Measurements from ENCODE around the gene INVS.
"Not testable (repeated sequence)": the region's sequence is repeated elsewhere in the genome, so short reads cannot be mapped to it uniquely, and the experiment has no call there.

INVS gene

DNA sequence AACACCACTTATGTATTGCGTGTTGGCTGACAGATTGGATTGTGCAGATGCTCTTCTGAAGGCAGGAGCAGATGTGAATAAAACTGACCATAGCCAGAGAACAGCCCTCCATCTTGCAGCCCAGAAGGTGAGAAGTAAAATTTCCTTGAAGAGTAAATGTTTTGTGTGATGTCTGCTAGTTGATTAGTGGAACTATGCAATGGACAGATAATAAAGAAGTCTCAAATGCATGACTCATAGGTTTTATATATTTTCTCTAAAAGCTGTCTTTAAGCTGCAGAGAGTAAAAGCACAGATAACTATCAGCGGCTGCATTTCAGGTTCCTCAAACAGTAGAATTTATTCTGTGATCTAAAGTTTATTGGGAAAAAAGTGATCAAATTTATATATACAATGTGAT, 27.4 kb downstream of the INVS start:
- H3K9me3 ChIP-seq (ENCODE audit: control insufficient read depth, low read length), result peaks cover 7% of the 10 kb centered on the region
- no peak overlapping the region for H3K9ac ChIP-seq (ENCODE audit: low read length)
- no peak for DNase-seq (ENCODE audit: low read depth)
- no peak overlapping the region for H3K4me3 ChIP-seq (ENCODE audit: low read length)
- no peaks in the 10 kb centered on the region for H3K27me3 ChIP-seq (replicated peaks; ENCODE audit: control insufficient read depth, insufficient read depth, low read length)
- H3K4me1 ChIP-seq (ENCODE audit: control insufficient read depth, insufficient read depth, low read length), result no peaks in the 10 kb centered on the region
- peaks cover 4% of the 10 kb centered on the region for H3K36me3 ChIP-seq (ENCODE audit: control insufficient read depth, insufficient read depth, low read length, severe bottlenecking)

DNA sequence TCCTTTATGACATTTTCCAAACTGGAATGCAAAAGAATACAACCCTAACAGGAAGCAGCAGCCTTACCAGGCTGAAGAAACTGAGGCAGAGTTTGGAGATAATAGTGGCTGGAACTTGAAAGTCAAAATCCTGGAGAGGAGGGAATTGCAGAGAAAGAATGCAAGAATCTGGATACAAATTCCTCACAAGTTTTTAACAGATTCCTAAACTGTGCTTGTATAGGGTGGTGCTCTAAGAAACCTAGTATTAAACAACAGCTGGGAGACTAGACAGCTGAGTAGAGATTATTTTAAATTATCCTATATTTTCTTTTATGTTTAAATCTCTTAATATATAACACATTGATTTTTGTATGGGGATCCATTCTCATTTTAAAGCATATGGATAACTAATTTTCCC, 30.7 kb downstream of the INVS start:
- Histone ChIP-seq H3K27me3 (replicated peaks; ENCODE audit: control insufficient read depth, insufficient read depth, low read length) (no peaks in the 10 kb centered on the region), H3K4me3 (ENCODE audit: low read length) (no peak overlapping the region), H3K9ac (ENCODE audit: low read length) (no peak overlapping the region), H3K9me3 (ENCODE audit: control insufficient read depth, low read length) (no peaks in the 10 kb centered on the region), H3K36me3 (ENCODE audit: control insufficient read depth, insufficient read depth, low read length, severe bottlenecking) (peaks cover 8% of the 10 kb centered on the region), H3K4me1 (ENCODE audit: control insufficient read depth, insufficient read depth, low read length) (no peaks in the 10 kb centered on the region)
- peak; percentile 34 for DNase-seq (ENCODE audit: low read depth)

DNA sequence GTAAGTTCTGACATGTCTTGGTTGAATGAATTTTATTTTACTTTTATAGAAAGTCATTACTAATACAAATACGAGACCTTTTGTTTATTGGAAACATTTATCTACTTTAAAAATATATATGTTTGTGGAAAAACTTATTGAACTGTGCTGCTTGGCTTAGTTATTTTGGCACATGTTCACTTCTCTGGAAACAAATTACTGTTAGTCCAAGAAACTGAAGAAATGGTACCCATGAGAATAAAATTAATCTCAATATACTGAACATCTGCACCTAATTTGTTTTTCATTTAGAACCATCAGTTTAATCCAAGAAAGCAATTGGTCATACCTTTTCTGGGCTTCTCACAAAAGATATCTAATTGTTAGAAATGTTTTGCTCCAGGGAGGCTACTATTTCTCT, 32.2 kb downstream of the INVS start:
- H3K4me3 ChIP-seq (ENCODE audit: low read length), result no peak overlapping the region
- no peaks in the 10 kb centered on the region for H3K9me3 ChIP-seq (ENCODE audit: control insufficient read depth, low read length)
- no peak overlapping the region for H3K9ac ChIP-seq (ENCODE audit: low read length)
- H3K27me3 ChIP-seq (replicated peaks; ENCODE audit: control insufficient read depth, insufficient read depth, low read length), result no peaks in the 10 kb centered on the region
- no peak for DNase-seq (ENCODE audit: low read depth)
- no peaks in the 10 kb centered on the region for H3K4me1 ChIP-seq (ENCODE audit: control insufficient read depth, insufficient read depth, low read length)
- peaks cover 8% of the 10 kb centered on the region for H3K36me3 ChIP-seq (ENCODE audit: control insufficient read depth, insufficient read depth, low read length, severe bottlenecking)

DNA sequence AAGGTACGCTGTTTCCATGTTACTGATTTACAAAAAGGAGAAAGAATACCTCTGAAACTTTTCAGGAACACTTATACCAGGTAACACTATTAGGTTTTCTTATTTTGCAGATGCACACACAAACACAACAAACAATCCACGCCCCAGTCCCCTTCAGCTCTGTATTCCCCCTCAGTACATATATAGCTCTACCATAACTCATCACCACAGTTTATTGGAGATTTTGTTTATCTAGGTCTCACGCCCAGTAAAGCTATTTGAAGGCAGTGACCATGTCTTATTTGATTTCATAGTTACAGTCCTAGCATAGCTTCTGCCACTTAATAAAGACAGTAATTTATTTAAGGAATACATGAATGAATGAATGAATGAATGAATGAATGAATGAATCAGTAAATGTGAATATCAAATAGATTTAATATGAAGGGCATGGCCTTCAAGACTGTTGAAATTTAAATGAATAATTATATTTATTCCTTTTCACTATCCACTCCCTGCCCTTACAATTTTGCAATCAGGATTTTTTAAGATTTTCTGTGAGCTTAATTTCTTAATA, 32.9 kb downstream of the INVS start:
- no peak for DNase-seq (ENCODE audit: low read depth)
- no peaks in the 10 kb centered on the region for H3K9me3 ChIP-seq (ENCODE audit: control insufficient read depth, low read length)
- peaks cover 8% of the 10 kb centered on the region for H3K36me3 ChIP-seq (ENCODE audit: control insufficient read depth, insufficient read depth, low read length, severe bottlenecking)

DNA sequence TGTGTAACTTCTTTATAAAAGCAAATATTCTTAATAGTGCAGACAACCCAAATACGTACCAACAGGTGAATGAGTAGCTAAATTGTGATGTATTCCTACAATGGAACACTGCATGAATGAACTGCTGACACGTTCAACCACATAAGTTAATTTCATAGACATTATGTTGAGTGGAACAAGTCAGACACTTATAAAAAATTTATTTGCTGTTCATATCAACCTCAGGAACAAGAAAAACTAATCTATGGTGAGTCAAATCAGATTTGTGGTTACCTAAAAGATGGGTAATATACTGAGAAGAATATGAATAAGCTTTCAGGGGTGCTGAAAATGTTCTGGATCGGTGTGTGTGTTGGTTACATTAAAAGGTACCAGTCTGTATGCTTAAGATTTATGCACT, 35.7 kb downstream of the INVS start:
- Histone ChIP-seq H3K9me3 (ENCODE audit: control insufficient read depth, low read length) (no peaks in the 10 kb centered on the region), H3K4me3 (ENCODE audit: low read length) (no peak overlapping the region), H3K36me3 (ENCODE audit: control insufficient read depth, insufficient read depth, low read length, severe bottlenecking) (peaks cover 8% of the 10 kb centered on the region), H3K4me1 (ENCODE audit: control insufficient read depth, insufficient read depth, low read length) (no peaks in the 10 kb centered on the region), H3K9ac (ENCODE audit: low read length) (no peak overlapping the region), H3K27me3 (replicated peaks; ENCODE audit: control insufficient read depth, insufficient read depth, low read length) (no peaks in the 10 kb centered on the region)
- DNase-seq (ENCODE audit: low read depth), result no peak

More for the DNA sequence above, 32.9 kb downstream of the INVS start:
- Histone ChIP-seq H3K4me3 (ENCODE audit: low read length) (no peak overlapping the region), H3K4me1 (ENCODE audit: control insufficient read depth, insufficient read depth, low read length) (no peaks in the 10 kb centered on the region), H3K9ac (ENCODE audit: low read length) (no peak overlapping the region), H3K27me3 (replicated peaks; ENCODE audit: control insufficient read depth, insufficient read depth, low read length) (no peaks in the 10 kb centered on the region)

DNA sequence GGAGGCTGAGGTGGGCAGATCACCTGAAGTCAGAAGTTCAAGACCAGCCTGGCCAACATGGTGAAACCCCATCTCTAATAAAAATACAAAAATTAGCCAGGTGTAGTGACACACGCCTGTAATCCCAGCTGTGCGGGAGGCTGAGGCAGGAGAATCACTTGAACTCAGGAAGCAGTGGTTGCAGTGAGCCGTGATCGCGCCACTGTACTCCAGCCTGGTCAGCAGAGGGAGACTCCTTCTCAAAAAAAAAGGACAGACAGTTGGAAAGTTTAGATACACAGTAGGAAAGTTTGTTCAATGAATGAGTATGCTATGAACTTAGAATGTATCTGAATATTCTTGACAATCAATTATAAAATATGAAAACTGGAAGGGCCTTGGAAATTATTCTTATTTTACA, 37.8 kb downstream of the INVS start:
- not testable (repeated sequence) for H3K9me3 ChIP-seq (ENCODE audit: control insufficient read depth, low read length); DNase-seq (ENCODE audit: low read depth); H3K27me3 ChIP-seq (replicated peaks; ENCODE audit: control insufficient read depth, insufficient read depth, low read length); H3K36me3 ChIP-seq (ENCODE audit: control insufficient read depth, insufficient read depth, low read length, severe bottlenecking); H3K4me1 ChIP-seq (ENCODE audit: control insufficient read depth, insufficient read depth, low read length); H3K9ac ChIP-seq (ENCODE audit: low read length); H3K4me3 ChIP-seq (ENCODE audit: low read length)

DNA sequence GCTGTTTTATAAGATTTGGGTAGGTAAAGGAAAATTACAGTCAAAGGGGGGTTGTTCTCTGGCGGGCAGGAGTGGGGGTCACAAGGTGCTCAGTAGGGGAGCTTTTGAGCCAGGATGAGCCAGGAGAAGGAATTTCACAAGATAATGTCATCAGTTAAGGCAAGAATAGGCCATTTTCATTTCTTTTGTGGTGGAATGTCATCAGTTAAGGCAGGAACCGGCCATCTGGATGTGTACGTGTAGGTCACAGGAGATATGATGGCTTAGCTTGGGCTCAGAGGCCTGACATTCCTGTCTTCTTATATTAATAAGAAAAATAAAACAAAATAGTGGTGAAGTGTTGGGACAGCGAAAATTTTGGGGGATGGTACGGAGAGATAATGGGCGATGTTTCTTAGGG, 41.3 kb downstream of the INVS start:
- H3K9me3 ChIP-seq (ENCODE audit: control insufficient read depth, low read length); DNase-seq (ENCODE audit: low read depth); H3K9ac ChIP-seq (ENCODE audit: low read length); H3K4me1 ChIP-seq (ENCODE audit: control insufficient read depth, insufficient read depth, low read length); H3K4me3 ChIP-seq (ENCODE audit: low read length); H3K36me3 ChIP-seq (ENCODE audit: control insufficient read depth, insufficient read depth, low read length, severe bottlenecking); H3K27me3 ChIP-seq (replicated peaks; ENCODE audit: control insufficient read depth, insufficient read depth, low read length): not testable (repeated sequence)

DNA sequence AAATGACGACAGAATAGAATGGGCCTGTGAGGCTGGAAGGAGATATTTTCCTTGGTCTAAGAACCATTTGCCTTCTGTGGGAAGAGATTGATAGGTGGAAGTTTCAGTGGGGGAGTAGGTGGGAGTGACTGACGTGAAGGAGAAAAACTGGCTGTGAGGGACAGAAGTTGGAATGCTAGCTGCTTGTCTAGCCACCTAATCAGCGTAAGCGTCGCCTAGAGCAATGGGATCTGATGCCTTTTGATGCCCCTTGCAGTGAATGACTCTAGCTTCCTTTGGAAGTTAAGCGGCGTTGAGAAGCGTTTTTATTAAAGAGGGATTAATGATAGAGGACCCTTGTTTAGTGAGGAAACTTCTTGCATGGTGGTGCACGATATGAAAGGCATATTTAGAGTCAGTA, 42.8 kb downstream of the INVS start:
- H3K4me3 ChIP-seq (ENCODE audit: low read length); H3K27me3 ChIP-seq (replicated peaks; ENCODE audit: control insufficient read depth, insufficient read depth, low read length); H3K9me3 ChIP-seq (ENCODE audit: control insufficient read depth, low read length); H3K9ac ChIP-seq (ENCODE audit: low read length); DNase-seq (ENCODE audit: low read depth); H3K4me1 ChIP-seq (ENCODE audit: control insufficient read depth, insufficient read depth, low read length); H3K36me3 ChIP-seq (ENCODE audit: control insufficient read depth, insufficient read depth, low read length, severe bottlenecking): not testable (repeated sequence)

DNA sequence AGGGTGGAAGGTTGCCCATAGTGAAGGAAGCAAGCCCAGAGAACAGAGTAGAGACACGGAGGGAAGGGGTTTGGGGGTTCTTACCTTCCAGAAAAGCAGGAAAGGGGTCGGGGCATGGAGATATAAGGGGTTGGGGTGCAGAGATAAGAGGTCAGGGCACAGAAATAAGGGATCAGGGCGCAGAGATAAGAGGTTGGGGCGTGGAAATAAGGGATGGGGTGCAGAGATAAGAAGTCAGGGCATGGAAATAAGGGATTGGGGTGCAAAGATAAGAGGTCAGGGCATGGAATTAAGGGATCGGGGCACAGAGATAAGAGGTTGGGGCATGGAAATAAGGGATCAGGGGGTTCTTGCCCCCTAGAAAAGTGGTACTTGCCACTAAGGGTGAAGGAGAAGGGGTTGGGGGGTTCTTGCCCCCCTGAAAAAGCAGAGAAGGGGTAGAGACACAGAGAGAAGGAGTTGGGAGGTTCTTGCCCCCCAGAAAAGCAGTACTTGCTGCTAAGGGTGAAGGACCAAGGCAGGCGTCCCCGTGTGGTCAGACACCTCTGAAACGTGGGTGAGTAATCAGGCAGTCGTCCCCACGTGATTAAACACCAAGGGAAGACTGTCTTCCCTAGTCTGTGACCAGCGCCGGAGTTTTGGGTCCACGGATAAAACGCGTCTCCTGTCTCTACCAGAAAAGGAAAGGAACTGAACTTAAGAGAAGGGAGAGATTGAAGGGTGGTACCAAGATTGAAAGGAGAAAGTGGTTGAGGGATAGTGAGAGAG, 46.3 kb downstream of the INVS start:
- not testable (repeated sequence) for H3K4me1 ChIP-seq (ENCODE audit: control insufficient read depth, insufficient read depth, low read length); H3K9ac ChIP-seq (ENCODE audit: low read length); H3K27me3 ChIP-seq (replicated peaks; ENCODE audit: control insufficient read depth, insufficient read depth, low read length); H3K36me3 ChIP-seq (ENCODE audit: control insufficient read depth, insufficient read depth, low read length, severe bottlenecking); DNase-seq (ENCODE audit: low read depth); H3K4me3 ChIP-seq (ENCODE audit: low read length); H3K9me3 ChIP-seq (ENCODE audit: control insufficient read depth, low read length)

DNA sequence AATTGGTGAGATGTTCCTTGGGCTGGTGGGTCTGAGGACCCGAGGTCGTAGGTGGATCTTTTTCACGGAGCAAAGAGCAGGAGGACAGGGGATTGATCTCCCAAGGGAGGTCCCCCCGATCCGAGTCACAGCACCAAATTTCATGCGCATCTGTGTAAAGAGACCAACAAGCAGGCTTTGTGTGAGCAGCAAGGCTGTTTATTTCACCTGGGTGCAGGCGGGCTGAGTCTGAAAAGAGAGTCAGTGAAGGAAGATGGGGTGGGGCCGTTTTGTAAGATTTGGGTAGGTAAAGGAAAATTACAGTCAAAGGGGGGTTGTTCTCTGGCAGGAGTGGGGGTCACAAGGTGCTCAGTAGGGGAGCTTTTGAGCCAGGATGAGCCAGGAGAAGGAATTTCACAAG, 46.9 kb downstream of the INVS start:
- H3K27me3 ChIP-seq (replicated peaks; ENCODE audit: control insufficient read depth, insufficient read depth, low read length); H3K4me1 ChIP-seq (ENCODE audit: control insufficient read depth, insufficient read depth, low read length); H3K9ac ChIP-seq (ENCODE audit: low read length); H3K9me3 ChIP-seq (ENCODE audit: control insufficient read depth, low read length); DNase-seq (ENCODE audit: low read depth); H3K4me3 ChIP-seq (ENCODE audit: low read length); H3K36me3 ChIP-seq (ENCODE audit: control insufficient read depth, insufficient read depth, low read length, severe bottlenecking): not testable (repeated sequence)

DNA sequence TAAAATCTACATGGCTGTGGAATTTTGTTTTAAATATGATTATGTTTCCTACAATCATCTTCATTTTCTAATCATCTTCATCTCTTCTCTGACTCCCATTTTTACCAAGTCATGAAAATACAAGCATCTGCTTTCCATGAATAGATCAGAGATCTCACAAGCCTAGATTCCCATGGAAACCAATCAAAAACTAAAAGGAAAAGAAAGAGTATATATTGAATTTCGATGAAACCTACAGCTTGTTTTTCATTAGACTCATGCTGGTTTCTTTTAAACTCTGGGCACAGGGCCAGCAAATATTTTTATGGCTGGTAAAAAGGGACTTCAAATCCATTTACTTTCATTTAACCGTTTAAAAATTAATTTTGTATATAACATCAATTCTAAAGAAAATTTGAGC, 51.2 kb downstream of the INVS start:
- Histone ChIP-seq H3K9ac (ENCODE audit: low read length) (no peak overlapping the region), H3K36me3 (ENCODE audit: control insufficient read depth, insufficient read depth, low read length, severe bottlenecking) (no peaks in the 10 kb centered on the region), H3K4me3 (ENCODE audit: low read length) (no peak overlapping the region), H3K27me3 (replicated peaks; ENCODE audit: control insufficient read depth, insufficient read depth, low read length) (no peaks in the 10 kb centered on the region), H3K9me3 (ENCODE audit: control insufficient read depth, low read length) (no peaks in the 10 kb centered on the region), H3K4me1 (ENCODE audit: control insufficient read depth, insufficient read depth, low read length) (no peaks in the 10 kb centered on the region)
- DNase-seq (ENCODE audit: low read depth), result peak; percentile 49

DNA sequence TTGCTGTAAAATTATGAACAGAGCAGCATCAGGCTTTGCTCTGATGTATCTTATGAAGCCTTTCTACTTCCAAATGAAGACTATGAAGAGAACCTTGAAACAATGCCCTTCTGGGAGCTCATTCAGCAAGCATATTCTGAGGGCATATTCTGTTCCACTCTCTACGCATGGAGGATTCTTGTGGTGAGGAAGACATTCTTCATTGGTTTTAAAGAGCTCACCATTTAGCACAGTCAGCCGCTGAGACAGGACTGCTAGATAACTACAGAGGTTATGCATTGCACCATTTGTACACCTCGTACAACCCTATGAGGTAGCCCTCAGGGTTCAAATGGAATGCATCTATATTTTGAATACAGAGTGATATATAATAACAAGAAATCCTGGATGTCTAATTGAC, 61.0 kb downstream of the INVS start:
- no peaks in the 10 kb centered on the region for H3K4me1 ChIP-seq (ENCODE audit: control insufficient read depth, insufficient read depth, low read length)
- no peaks in the 10 kb centered on the region for H3K27me3 ChIP-seq (replicated peaks; ENCODE audit: control insufficient read depth, insufficient read depth, low read length)
- peaks cover 5% of the 10 kb centered on the region for H3K36me3 ChIP-seq (ENCODE audit: control insufficient read depth, insufficient read depth, low read length, severe bottlenecking)
- no peak overlapping the region for H3K4me3 ChIP-seq (ENCODE audit: low read length)
- DNase-seq (ENCODE audit: low read depth), result no peak
- no peaks in the 10 kb centered on the region for H3K9me3 ChIP-seq (ENCODE audit: control insufficient read depth, low read length)
- H3K9ac ChIP-seq (ENCODE audit: low read length), result no peak overlapping the region
